ENCODE measurements around the gene LIMCH1. TPM values are rescaled to one million over a fixed set of nuclear protein-coding genes. Genes with fewer than 3 reads are reported as not detected.

LIMCH1 gene
- total and polyA plus RNA-seq, 2 experiments from 2014 or later, result 10.6 to 13.3 TPM

- Histone ChIP-seq H3K27me3 (no peaks in the 10 kb centered on the region), H3K36me3 (replicated peaks; ENCODE audit: insufficient read depth, low read depth) (no peaks in the 10 kb centered on the region), H4K20me1 (ENCODE audit: insufficient read depth, poor library complexity, severe bottlenecking) (no peaks in the 10 kb centered on the region), H3K27ac (no peak overlapping the region), H3K79me2 (no peaks in the 10 kb centered on the region), H2AFZ (no peak overlapping the region), H3K9me2 (replicated peaks; ENCODE audit: insufficient read depth) (no peaks in the 10 kb centered on the region), H3K9me3 (ENCODE audit: low read depth) (no peaks in the 10 kb centered on the region), H3K4me2 (no peak overlapping the region), H3K4me1 (ENCODE audit: insufficient read depth) (no peaks in the 10 kb centered on the region), H3K4me3 (no peak overlapping the region)
- TF ChIP-seq EZH2phosphoT487 (IDR thresholded peaks at IDR 0.05; ENCODE audit: low read depth, severe bottlenecking, unreplicated experiment) (no peak), CTCF (IDR thresholded peaks at IDR 0.05; ENCODE audit: poor library complexity) (no peak), EZH2 (IDR thresholded peaks at IDR 0.05; ENCODE audit: borderline replicate concordance) (no peak)
- no peak for DNase-seq (ENCODE audit: low spot score)
- 84% methylated on average over 7 of the region's 7 CpGs for WGBS (ENCODE audit: low lambda C conversion rate, missing lambda C conversion rate)
Measured at GRCh38 chr4:41678086-41678816, 140.3 kb downstream of the LIMCH1 start.

- TF ChIP-seq EZH2phosphoT487 (IDR thresholded peaks at IDR 0.05; ENCODE audit: low read depth, severe bottlenecking, unreplicated experiment) (no peak), EZH2 (IDR thresholded peaks at IDR 0.05; ENCODE audit: borderline replicate concordance) (no peak)
- Histone ChIP-seq H3K4me2 (no peak overlapping the region), H3K9me2 (replicated peaks; ENCODE audit: insufficient read depth) (no peaks in the 10 kb centered on the region), H3K27ac (no peak overlapping the region), H3K36me3 (replicated peaks; ENCODE audit: insufficient read depth, low read depth) (no peaks in the 10 kb centered on the region), H3K27me3 (no peaks in the 10 kb centered on the region), H3K4me3 (no peak overlapping the region), H3K79me2 (no peaks in the 10 kb centered on the region), H3K9me3 (ENCODE audit: low read depth) (no peaks in the 10 kb centered on the region), H2AFZ (no peak overlapping the region), H3K4me1 (ENCODE audit: insufficient read depth) (no peaks in the 10 kb centered on the region), H4K20me1 (ENCODE audit: insufficient read depth, poor library complexity, severe bottlenecking) (no peaks in the 10 kb centered on the region)
- 89% methylated on average over 2 of the region's 2 CpGs for WGBS (ENCODE audit: low lambda C conversion rate, missing lambda C conversion rate)
- no peak for DNase-seq (ENCODE audit: low spot score)
Measured at GRCh38 chr4:41678951-41679350, 141.0 kb downstream of the LIMCH1 start.

- no peak for TF ChIP-seq EZH2phosphoT487 (IDR thresholded peaks at IDR 0.05; ENCODE audit: low read depth, severe bottlenecking, unreplicated experiment)
- TF ChIP-seq EZH2 (IDR thresholded peaks at IDR 0.05; ENCODE audit: borderline replicate concordance), result no peak
- no peak for TF ChIP-seq CTCF (IDR thresholded peaks at IDR 0.05; ENCODE audit: poor library complexity)
- Histone ChIP-seq H3K9me3 (ENCODE audit: low read depth) (no peaks in the 10 kb centered on the region), H3K27ac (no peak overlapping the region), H4K20me1 (ENCODE audit: insufficient read depth, poor library complexity, severe bottlenecking) (no peaks in the 10 kb centered on the region), H3K27me3 (no peaks in the 10 kb centered on the region), H3K36me3 (replicated peaks; ENCODE audit: insufficient read depth, low read depth) (no peaks in the 10 kb centered on the region), H2AFZ (no peak overlapping the region), H3K4me2 (no peak overlapping the region), H3K4me1 (ENCODE audit: insufficient read depth) (no peaks in the 10 kb centered on the region), H3K79me2 (no peaks in the 10 kb centered on the region), H3K9me2 (replicated peaks; ENCODE audit: insufficient read depth) (no peaks in the 10 kb centered on the region), H3K4me3 (no peak overlapping the region)
- 72% methylated on average over 4 of the region's 4 CpGs for WGBS (ENCODE audit: low lambda C conversion rate, missing lambda C conversion rate)
- DNase-seq (ENCODE audit: low spot score), result no peak
Measured at GRCh38 chr4:41679991-41680390, 142.0 kb downstream of the LIMCH1 start.

GRCh38 chr4:41681054-41681453 lies 143.1 kb downstream of the LIMCH1 start:
- no peaks in the 10 kb centered on the region for H4K20me1 ChIP-seq (ENCODE audit: insufficient read depth, poor library complexity, severe bottlenecking)
- H3K4me2 ChIP-seq, result no peak overlapping the region
- H3K4me1 ChIP-seq (ENCODE audit: insufficient read depth), result no peaks in the 10 kb centered on the region
- H3K4me3 ChIP-seq, result no peak overlapping the region
- no peak for TF ChIP-seq CTCF (IDR thresholded peaks at IDR 0.05; ENCODE audit: poor library complexity)
- TF ChIP-seq EZH2phosphoT487 (IDR thresholded peaks at IDR 0.05; ENCODE audit: low read depth, severe bottlenecking, unreplicated experiment), result no peak
- no peak for TF ChIP-seq EZH2 (IDR thresholded peaks at IDR 0.05; ENCODE audit: borderline replicate concordance)
- H3K27me3 ChIP-seq, result no peaks in the 10 kb centered on the region
- 87% methylated on average over 2 of the region's 2 CpGs for WGBS (ENCODE audit: low lambda C conversion rate, missing lambda C conversion rate)
- no peaks in the 10 kb centered on the region for H3K9me2 ChIP-seq (replicated peaks; ENCODE audit: insufficient read depth)
- H2AFZ ChIP-seq, result no peak overlapping the region
- no peaks in the 10 kb centered on the region for H3K36me3 ChIP-seq (replicated peaks; ENCODE audit: insufficient read depth, low read depth)
- no peaks in the 10 kb centered on the region for H3K9me3 ChIP-seq (ENCODE audit: low read depth)
- DNase-seq (ENCODE audit: low spot score), result no peak
- H3K79me2 ChIP-seq, result no peaks in the 10 kb centered on the region
- H3K27ac ChIP-seq, result no peak overlapping the region

All from hepatocyte (in vitro differentiated cells).